Subcutaneous abdominal adipose tissue (tissue), 5 donors: ENCODE data around the gene YDJC.
A peak's percentile ranks its signal among the peaks of the same experiment; 100 is the strongest.
"Not testable (repeated sequence)": the region's sequence is repeated elsewhere in the genome, so short reads cannot be mapped to it uniquely, and the experiment has no call there.

Source experiments
- H3K27ac ChIP-seq: one replicate; pipeline ENCODE4 v1.7.0; 2013; ENCODE audit warnings: low read depth, mild to moderate bottlenecking, inconsistent platforms, low read length, moderate library complexity
- H3K27me3 ChIP-seq, 5 donors: one replicate each; pipeline ENCODE4 v1.7.0; 2013; ENCODE audit warnings: low read length in 5 of 5, inconsistent platforms in 1 of 5; ENCODE audit not compliant: control insufficient read depth in 5 of 5, insufficient read depth in 4 of 5
- H3K36me3 ChIP-seq, 5 donors: one replicate each; pipeline ENCODE4 v1.7.0; 2013; ENCODE audit warnings: low read length in 5 of 5; ENCODE audit not compliant: control insufficient read depth in 5 of 5, insufficient read depth in 5 of 5
- H3K4me1 ChIP-seq, 5 donors: one replicate each; pipeline ENCODE4 v1.7.0; 2013; ENCODE audit warnings: low read length in 5 of 5, mild to moderate bottlenecking in 3 of 5, moderate library complexity in 1 of 5; ENCODE audit not compliant: control insufficient read depth in 5 of 5, insufficient read depth in 5 of 5
- H3K4me3 ChIP-seq, 5 donors: one replicate each; pipeline ENCODE4 v1.7.0; 2013; ENCODE audit warnings: low read length in 5 of 5, low read depth in 1 of 5
- H3K9ac ChIP-seq, 5 donors: one replicate each; pipeline ENCODE4 v1.7.0; 2013; ENCODE audit warnings: low read length in 5 of 5, mild to moderate bottlenecking in 4 of 5, moderate library complexity in 3 of 5
- H3K9me3 ChIP-seq, 5 donors: one replicate each; pipeline ENCODE4 v1.7.0; 2013; ENCODE audit warnings: low read length in 5 of 5; ENCODE audit not compliant: control insufficient read depth in 5 of 5
- donor health status: healthy.
- donor health status: healthy.
- donor health status: healthy.
- donor health status: healthy.
- donor health status: healthy.

The YDJC gene

DNA sequence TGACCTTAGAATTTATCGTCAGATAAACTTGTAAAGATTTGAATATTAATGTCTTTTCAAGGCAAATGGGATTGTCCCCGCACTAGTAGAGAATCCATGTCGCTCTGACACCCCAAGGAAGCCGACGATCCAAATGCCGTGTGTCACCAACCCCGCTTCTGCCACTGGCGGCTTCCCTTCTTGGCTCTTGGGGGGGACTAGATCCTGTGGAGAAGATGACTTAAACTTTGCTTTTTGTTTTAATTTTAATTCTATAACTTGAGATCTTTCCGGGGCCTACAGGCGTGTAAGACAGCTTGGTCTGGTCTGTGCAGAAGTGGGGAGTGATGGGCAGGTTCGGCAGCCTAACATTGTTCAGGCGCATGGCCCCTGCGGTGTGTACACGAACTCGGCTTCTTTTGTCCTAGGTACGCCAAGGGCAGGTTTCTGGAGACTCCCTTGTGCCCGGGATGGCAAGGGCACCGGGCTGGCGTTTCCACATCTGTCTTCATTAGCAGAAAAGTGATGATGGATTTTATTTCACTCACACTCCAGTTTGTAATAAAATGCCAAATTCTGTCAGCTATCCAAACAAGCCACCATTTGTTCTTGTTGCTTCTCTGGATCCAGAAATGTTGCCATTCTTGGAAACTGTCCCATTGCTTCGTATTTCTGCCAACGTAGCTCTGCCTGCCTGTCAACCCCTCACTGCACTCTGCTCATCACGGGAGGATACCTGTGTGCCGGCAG lies 6.7 kb downstream of the YDJC start:
- peaks cover 0 to 34% (median 30%) of the 10 kb centered on the region in 5 donors for H3K4me1 ChIP-seq
- H3K27ac ChIP-seq, result no peak overlapping the region
- no peak overlapping the region for H3K9ac ChIP-seq

DNA sequence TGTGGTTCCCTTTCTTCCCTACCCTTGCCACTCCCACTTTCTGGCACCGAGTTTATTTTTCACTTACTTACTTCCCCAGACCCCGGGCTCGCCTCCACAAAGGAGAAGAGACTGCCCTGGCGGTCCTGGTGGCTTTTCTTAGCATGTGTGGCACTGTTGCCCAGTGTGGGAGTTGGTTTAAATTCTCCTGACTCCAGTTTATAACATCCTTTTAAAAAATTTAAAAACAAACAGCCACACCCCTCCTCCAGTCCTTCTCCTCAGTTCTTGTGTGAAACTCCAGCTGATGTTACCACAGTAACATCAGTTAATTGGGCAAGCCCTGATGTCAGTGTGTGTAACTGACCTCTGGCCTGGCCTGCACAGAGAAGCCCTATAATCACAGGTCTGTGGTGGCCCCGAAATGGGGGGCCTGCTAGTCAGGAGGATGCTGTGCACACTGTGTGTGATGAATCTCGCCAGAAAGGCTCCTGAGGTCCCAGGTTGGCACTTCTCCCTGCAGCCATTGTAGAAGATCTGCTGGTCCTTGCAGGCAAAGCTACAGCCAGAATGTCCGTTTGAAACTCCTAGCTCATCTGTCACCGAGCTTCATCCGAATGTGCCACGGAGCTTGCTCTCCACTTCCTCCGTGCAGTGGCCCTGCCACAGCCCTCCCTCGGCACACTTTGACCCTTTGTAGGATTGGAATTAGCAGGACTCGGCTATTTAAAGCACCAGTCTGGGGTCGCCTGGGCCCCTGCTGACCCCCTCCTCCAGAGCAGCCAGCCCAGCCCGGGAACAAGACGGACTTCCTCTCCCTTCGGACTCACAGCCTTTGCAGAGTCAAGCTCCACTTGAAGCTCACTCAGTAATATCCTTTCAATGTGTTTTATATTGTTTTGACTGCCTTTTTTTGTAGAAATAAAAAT lies 7.6 kb downstream of the YDJC start:
- H3K27me3 ChIP-seq, result no peaks in the 10 kb centered on the region
- H3K27ac ChIP-seq, result no peak overlapping the region
- no peak overlapping the region for H3K4me3 ChIP-seq
- H3K4me1 ChIP-seq, result peaks cover 0 to 34% (median 30%) of the 10 kb centered on the region in 5 donors
- peaks cover 0 to 23% (median 14%) of the 10 kb centered on the region in 5 donors for H3K36me3 ChIP-seq
- peak overlapping the region in 2 of 5 donors; percentile 20 to 35 for H3K9ac ChIP-seq
- no peaks in the 10 kb centered on the region for H3K9me3 ChIP-seq

More for the DNA sequence above, 6.7 kb downstream of the YDJC start:
- H3K4me3 ChIP-seq, result no peak overlapping the region
- no peaks in the 10 kb centered on the region for H3K27me3 ChIP-seq
- H3K9me3 ChIP-seq, result no peaks in the 10 kb centered on the region
- peaks cover 0 to 25% (median 14%) of the 10 kb centered on the region in 5 donors for H3K36me3 ChIP-seq

DNA sequence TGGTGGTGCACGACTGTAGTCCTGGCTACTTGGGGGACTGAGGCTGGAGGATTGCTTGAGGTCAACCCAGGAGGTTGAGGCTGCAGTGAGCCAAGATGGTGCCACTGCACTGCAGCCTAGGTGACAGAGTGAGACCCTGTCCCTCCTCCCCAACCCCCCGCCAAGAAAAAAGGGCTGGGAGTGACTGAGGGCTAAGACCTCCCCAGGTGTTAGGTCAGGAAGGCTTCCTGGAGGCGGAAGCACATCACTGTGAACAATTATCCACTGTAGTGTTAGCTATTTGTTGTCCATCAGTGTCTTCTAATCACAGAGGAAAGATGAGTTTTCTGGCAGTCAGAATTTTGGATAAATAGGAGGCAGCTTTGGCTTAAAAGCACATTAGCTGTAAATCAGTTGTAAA lies 8.8 kb downstream of the YDJC start:
- Histone ChIP-seq H3K4me3 (no peak overlapping the region), H3K9ac (no peak overlapping the region), H3K36me3 (peaks cover 0 to 26% (median 14%) of the 10 kb centered on the region in 5 donors), H3K27ac (no peak overlapping the region), H3K27me3 (no peaks in the 10 kb centered on the region), H3K4me1 (peaks cover 0 to 34% (median 30%) of the 10 kb centered on the region in 5 donors), H3K9me3 (no peaks in the 10 kb centered on the region)

DNA sequence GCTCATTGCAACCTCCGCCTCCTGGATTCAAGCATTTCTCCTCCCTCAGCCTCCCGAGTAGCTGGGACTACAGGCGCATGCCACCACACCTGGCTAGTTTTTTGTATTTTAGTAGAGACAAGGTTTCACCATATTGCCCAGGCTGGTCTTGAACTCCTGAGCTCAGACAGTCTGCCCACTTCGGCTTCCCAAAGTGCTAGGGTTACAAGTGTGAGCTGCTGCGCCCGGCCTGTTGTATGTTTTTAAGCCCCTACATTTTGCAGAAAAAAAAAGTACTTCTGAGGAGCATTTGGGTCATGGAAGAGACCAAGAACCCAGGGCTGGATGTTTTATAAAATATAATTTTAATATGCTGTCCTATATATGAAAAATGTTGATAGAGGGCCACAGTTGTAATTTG lies 12.5 kb downstream of the YDJC start:
- H3K9ac ChIP-seq, H3K9me3 ChIP-seq, H3K4me3 ChIP-seq, H3K27ac ChIP-seq, H3K27me3 ChIP-seq: not testable (repeated sequence)
- peaks cover 0 to 12% (median 5%) of the 10 kb centered on the region in 5 donors for H3K4me1 ChIP-seq
- peaks cover 0 to 42% (median 19%) of the 10 kb centered on the region in 5 donors for H3K36me3 ChIP-seq

DNA sequence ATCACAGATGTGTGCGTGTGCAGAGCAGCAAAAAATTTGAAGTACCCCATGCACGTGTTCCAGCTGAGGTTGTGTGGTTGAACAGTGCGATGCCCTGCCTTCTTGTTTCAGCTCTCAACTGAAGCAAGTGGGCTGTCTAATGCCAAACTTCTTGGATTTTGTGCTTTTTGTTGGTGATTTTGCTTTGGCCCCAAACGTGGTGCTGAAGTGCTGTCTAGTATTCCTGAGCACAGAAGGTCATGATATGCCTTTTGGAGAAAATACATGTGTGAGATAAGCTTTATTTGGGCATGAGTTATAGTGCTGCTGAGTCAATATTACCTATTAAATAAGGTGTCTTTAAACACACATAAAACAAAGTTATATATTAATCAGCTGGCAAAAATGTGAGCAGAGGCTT lies 14.1 kb downstream of the YDJC start:
- Histone ChIP-seq H3K36me3 (peaks cover 0 to 57% (median 30%) of the 10 kb centered on the region in 5 donors), H3K4me3 (no peak overlapping the region), H3K9ac (no peak overlapping the region), H3K4me1 (peaks cover 0 to under 1% (median 0%) of the 10 kb centered on the region in 5 donors), H3K9me3 (no peaks in the 10 kb centered on the region), H3K27ac (no peak overlapping the region), H3K27me3 (no peaks in the 10 kb centered on the region)

DNA sequence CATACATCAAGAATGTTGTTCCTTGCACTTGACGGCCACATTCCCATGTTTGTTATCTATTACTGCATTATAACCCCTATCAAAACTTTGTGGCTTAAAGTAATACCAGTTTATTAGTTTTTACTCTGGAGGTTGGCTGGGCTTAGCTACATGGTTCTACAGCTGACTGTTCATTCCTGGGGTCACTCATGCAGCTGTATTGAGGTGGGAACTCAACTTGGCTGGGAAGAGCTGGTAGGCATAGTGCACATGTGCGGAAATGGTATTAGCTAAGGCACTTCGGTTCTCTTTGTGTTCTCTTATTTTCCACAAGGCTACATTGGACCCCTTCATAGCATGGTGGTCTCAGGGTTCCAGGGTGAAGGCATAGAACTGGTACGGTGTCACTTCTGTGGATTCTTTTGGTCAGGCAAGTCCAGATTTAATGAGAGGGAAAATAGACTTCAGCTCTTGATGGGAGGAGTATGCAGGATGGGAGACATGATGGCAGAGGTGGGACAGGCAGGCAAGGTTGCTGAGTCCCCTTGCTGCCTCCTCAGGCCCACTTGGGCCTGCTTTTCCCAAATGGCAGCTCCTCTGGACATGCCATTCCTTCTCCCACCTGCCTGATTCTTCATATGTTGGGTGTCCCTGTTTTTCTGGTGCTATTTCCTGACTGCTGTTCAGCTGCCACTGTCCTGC lies 16.1 kb downstream of the YDJC start:
- no peak overlapping the region for H3K27ac ChIP-seq
- no peak overlapping the region for H3K9ac ChIP-seq
- H3K4me3 ChIP-seq, result no peak overlapping the region
- H3K36me3 ChIP-seq, result peaks cover 0 to 52% (median 30%) of the 10 kb centered on the region in 5 donors
- no peaks in the 10 kb centered on the region for H3K9me3 ChIP-seq
- no peaks in the 10 kb centered on the region for H3K4me1 ChIP-seq
- no peaks in the 10 kb centered on the region for H3K27me3 ChIP-seq

DNA sequence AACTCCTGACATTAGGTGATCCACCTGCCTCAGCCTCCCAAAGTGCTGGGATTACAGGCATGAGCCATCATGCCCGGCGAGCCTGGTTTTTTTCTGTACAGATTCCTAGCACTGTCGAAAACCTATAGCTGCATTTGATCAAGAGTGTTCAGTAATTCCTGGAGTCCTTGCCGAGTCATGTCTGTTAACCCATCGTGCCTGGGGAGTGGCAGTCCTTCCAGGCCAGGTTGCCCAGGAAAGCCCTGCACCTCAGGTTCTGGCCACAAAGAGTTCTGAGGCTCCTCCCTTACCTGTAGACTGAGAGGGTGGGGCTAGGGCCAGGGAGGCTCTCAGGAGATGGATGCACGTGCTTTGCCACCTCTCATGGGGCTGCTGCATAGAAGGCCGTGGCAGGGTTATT lies 17.0 kb downstream of the YDJC start:
- Histone ChIP-seq H3K27me3 (no peaks in the 10 kb centered on the region), H3K4me3 (no peak overlapping the region), H3K36me3 (peaks cover 0 to 50% (median 27%) of the 10 kb centered on the region in 5 donors), H3K9me3 (no peaks in the 10 kb centered on the region), H3K27ac (no peak overlapping the region), H3K9ac (no peak overlapping the region), H3K4me1 (peaks cover 0 to 2% (median 0%) of the 10 kb centered on the region in 5 donors)

- Histone ChIP-seq H3K9ac (no peak overlapping the region), H3K27ac (no peak overlapping the region), H3K4me3 (no peak overlapping the region), H3K4me1 (peaks cover 0 to 7% (median 2%) of the 10 kb centered on the region in 5 donors), H3K9me3 (no peaks in the 10 kb centered on the region), H3K27me3 (no peaks in the 10 kb centered on the region), H3K36me3 (peaks cover 0 to 50% (median 27%) of the 10 kb centered on the region in 5 donors)
Measured at GRCh38 chr22:21611210-21611977, 18.4 kb downstream of the YDJC start.

- H3K9me3 ChIP-seq, H3K4me1 ChIP-seq, H3K27me3 ChIP-seq, H3K27ac ChIP-seq, H3K9ac ChIP-seq, H3K4me3 ChIP-seq: not testable (repeated sequence)
- peaks cover 0 to 37% (median 25%) of the 10 kb centered on the region in 5 donors for H3K36me3 ChIP-seq
Measured at GRCh38 chr22:21609556-21610157, 20.2 kb downstream of the YDJC start.
